ENCODE measurements around the gene KIF11. TPM values are rescaled to one million over a fixed set of nuclear protein-coding genes. Genes with fewer than 3 reads are reported as not detected.

The KIF11 gene
- total RNA-seq, 4 donors from 2014 or later, result 7.4 to 21.5 (median 14.4) TPM

- peaks cover 0 to 15% (median 0%) of the 10 kb centered on the region in 3 donors for H3K36me3 ChIP-seq
- H3K9me3 ChIP-seq, result no peaks in the 10 kb centered on the region
- no peaks in the 10 kb centered on the region for H3K4me1 ChIP-seq
- H3K27ac ChIP-seq, result no peak overlapping the region
- H3K4me3 ChIP-seq, result no peak overlapping the region
- DNase-seq, result no peak
- 97 to 100% methylated on average over 3 of the region's 3 CpGs for WGBS, 2 donors
- H3K27me3 ChIP-seq, result no peaks in the 10 kb centered on the region
- no peak for TF ChIP-seq POLR2A (IDR thresholded peaks at IDR 0.05)
- TF ChIP-seq CTCF (IDR thresholded peaks at IDR 0.05), result no peak
- intact Hi-C loops (cut with DNase I), result no loop called here
Observed at GRCh38 chr10:92615515-92615914, 22.6 kb downstream of the KIF11 start.

GRCh38 chr10:92619368-92619767 is 26.4 kb downstream of the KIF11 start:
- Histone ChIP-seq H3K9me3 (no peaks in the 10 kb centered on the region), H3K4me3 (no peak overlapping the region), H3K36me3 (peaks cover 0 to 29% (median 0%) of the 10 kb centered on the region in 3 donors), H3K4me1 (no peaks in the 10 kb centered on the region), H3K27ac (no peak overlapping the region), H3K27me3 (no peaks in the 10 kb centered on the region)
- no peak for DNase-seq
- TF ChIP-seq POLR2A (IDR thresholded peaks at IDR 0.05) (no peak), CTCF (IDR thresholded peaks at IDR 0.05) (no peak)
- intact Hi-C loops (cut with DNase I), result no loop called here

- DNase-seq, result no peak
- H3K4me3 ChIP-seq, result no peak overlapping the region
- no peaks in the 10 kb centered on the region for H3K4me1 ChIP-seq
- no peaks in the 10 kb centered on the region for H3K9me3 ChIP-seq
- WGBS, 2 donors, result 73 to 82% methylated on average over 2 of the region's 2 CpGs
- intact Hi-C loops (cut with DNase I), result no loop called here
- H3K36me3 ChIP-seq, result peaks cover 0 to 36% (median 0%) of the 10 kb centered on the region in 3 donors
- no peaks in the 10 kb centered on the region for H3K27me3 ChIP-seq
- TF ChIP-seq CTCF (IDR thresholded peaks at IDR 0.05) (no peak), POLR2A (IDR thresholded peaks at IDR 0.05) (no peak)
- no peak overlapping the region for H3K27ac ChIP-seq
Observed at GRCh38 chr10:92627845-92628480, 35.0 kb downstream of the KIF11 start.

- H3K9me3 ChIP-seq, result no peaks in the 10 kb centered on the region
- DNase-seq, result no peak
- H3K4me1 ChIP-seq, result no peaks in the 10 kb centered on the region
- no peak overlapping the region for H3K4me3 ChIP-seq
- WGBS, 2 donors, result 88 to 92% methylated on average over 2 of the region's 2 CpGs
- no peaks in the 10 kb centered on the region for H3K27me3 ChIP-seq
- peaks cover 0 to 30% (median 0%) of the 10 kb centered on the region in 3 donors for H3K36me3 ChIP-seq
- intact Hi-C loops (cut with DNase I), result no loop called here
- no peak overlapping the region for H3K27ac ChIP-seq
- TF ChIP-seq POLR2A (IDR thresholded peaks at IDR 0.05) (no peak), CTCF (IDR thresholded peaks at IDR 0.05) (no peak)
Observed at GRCh38 chr10:92629945-92630344, 37.0 kb downstream of the KIF11 start.

GRCh38 chr10:92638037-92638436 is 45.1 kb downstream of the KIF11 start:
- intact Hi-C loops (cut with DNase I), result no loop called here
- TF ChIP-seq CTCF (IDR thresholded peaks at IDR 0.05), result no peak
- TF ChIP-seq POLR2A (IDR thresholded peaks at IDR 0.05), result no peak
- Histone ChIP-seq H3K36me3 (peaks cover 0 to 18% (median 0%) of the 10 kb centered on the region in 3 donors), H3K27me3 (no peaks in the 10 kb centered on the region), H3K27ac (no peak overlapping the region), H3K9me3 (no peaks in the 10 kb centered on the region), H3K4me1 (no peaks in the 10 kb centered on the region), H3K4me3 (no peak overlapping the region)
- no peak for DNase-seq
